OCI-LY7 (cell line): ENCODE results near the gene CYP3A4. TPM values are rescaled to one million over a fixed set of nuclear protein-coding genes. Genes with fewer than 3 reads are reported as not detected.

Experiments used
- BruUV-seq: library from RNA; stranded (reverse); fragments of 400-500 nt; replicated peaks from 2 replicates; lab custom pipeline; 2021; lab: Mats Ljungman, UMichigan
- CTCF ChIA-PET: fragments of 300-600 bp; sonication (Branson Sonifier 250); formaldehyde crosslinking; loops from one replicate; lab custom pipeline; 2022; ENCODE audit warnings: antibody characterized with exemption; ENCODE audit not compliant: unreplicated experiment; lab: Charles Lee
- POLR2A ChIA-PET: fragments of 300-600 bp; sonication (Branson Sonifier 250); formaldehyde crosslinking; loops from one replicate; lab custom pipeline; 2022; ENCODE audit warnings: antibody characterized with exemption; lab: Charles Lee
- DNase-seq: peaks from one replicate; pipeline ENCODE4 v3.0.0-alpha.2; 2015; ENCODE audit warnings: low spot score
- H2AFZ ChIP-seq: fragments of 200-600 bp; sonication (generic), shearing (Covaris generic); 2 replicates; pipeline ENCODE4 v1.6.1; 2014; ENCODE audit warnings: mild to moderate bottlenecking, antibody characterized with exemption, low read length, moderate library complexity
- H3K27ac ChIP-seq: fragments of 200-600 bp; sonication (generic); 2 replicates; pipeline ENCODE4 v1.5.1; 2014; ENCODE audit warnings: mixed run types, low read depth, mild to moderate bottlenecking, moderate library complexity, low read length, inconsistent platforms; ENCODE audit not compliant: poor library complexity, severe bottlenecking
- H3K36me3 ChIP-seq: fragments of 200-600 bp; sonication (generic); 2 replicates; pipeline ENCODE4 v1.6.1; 2014; ENCODE audit warnings: mild to moderate bottlenecking, antibody characterized with exemption, low read length, moderate library complexity, mixed read lengths; ENCODE audit not compliant: insufficient read depth
- H3K4me1 ChIP-seq: fragments of 200-600 bp; sonication (generic); 2 replicates; pipeline ENCODE4 v1.5.1; 2014; ENCODE audit warnings: mild to moderate bottlenecking, low read length; ENCODE audit not compliant: insufficient read depth, poor library complexity, severe bottlenecking
- H3K4me2 ChIP-seq: fragments of 200-600 bp; sonication (generic); 2 replicates; pipeline ENCODE4 v1.6.1; 2014; ENCODE audit warnings: mild to moderate bottlenecking, low read length
- H3K4me3 ChIP-seq: fragments of 200-600 bp; sonication (generic); 2 replicates; pipeline ENCODE4 v1.5.1; 2014; ENCODE audit warnings: mild to moderate bottlenecking, low read depth, low read length; ENCODE audit not compliant: poor library complexity, severe bottlenecking
- H3K79me2 ChIP-seq: fragments of 200-600 bp; sonication (generic); 2 replicates; pipeline ENCODE4 v1.6.1; 2016; ENCODE audit warnings: low read depth, mild to moderate bottlenecking, low read length, moderate library complexity, mixed read lengths; ENCODE audit not compliant: insufficient read depth
- H3K9me2 ChIP-seq: fragments of 200-600 bp; sonication (generic); 2 replicates; pipeline ENCODE4 v1.6.1; 2016; ENCODE audit warnings: mild to moderate bottlenecking, low read length, mixed read lengths; ENCODE audit not compliant: insufficient read depth
- H3K9me3 ChIP-seq: fragments of 200-600 bp; sonication (generic); 2 replicates; pipeline ENCODE4 v1.6.1; 2014; ENCODE audit warnings: mild to moderate bottlenecking, mixed run types, low read length, mixed read lengths
- H4K20me1 ChIP-seq: fragments of 200-600 bp; sonication (generic); 2 replicates; pipeline ENCODE4 v1.6.1; 2014; ENCODE audit warnings: mild to moderate bottlenecking, antibody characterized with exemption, low read length, moderate library complexity, mixed read lengths; ENCODE audit not compliant: insufficient read depth
- CTCF ChIP-seq: fragments of 200-600 bp; sonication (generic); conservative IDR thresholded peaks from 2 replicates; pipeline ENCODE4 v1.5.1; 2014; ENCODE audit warnings: mild to moderate bottlenecking, antibody characterized with exemption, low read length, moderate library complexity, mixed read lengths
- EZH2phosphoT487 ChIP-seq: fragments of 200-600 bp; sonication (generic); IDR thresholded peaks from 2 replicates; pipeline ENCODE4 v1.6.1; 2018; ENCODE audit warnings: low read depth, borderline replicate concordance, mild to moderate bottlenecking, mixed run types, antibody characterized with exemption, low read length, moderate library complexity, mixed read lengths
- intact Hi-C: fragments of 100-400 bp; cut with micrococcal nuclease; formaldehyde crosslinking; loops from one replicate; pipeline ENCODE4 v1.10.0; 2022; ENCODE audit not compliant: unreplicated experiment
- total RNA-seq, 2 experiments: library from RNA; depleted of rRNA in 1 of 2; stranded (reverse); fragments of >200 nt in 1 of 2; shearing (Covaris generic) in 1 of 2; gene quantifications; 2 replicates each; pipeline ENCODE4 v1.2.3, GENCODE V29; 2014 to 2022

CYP3A4 gene
- total RNA-seq, 2 experiments from 2014 or later, result not detected

DNA sequence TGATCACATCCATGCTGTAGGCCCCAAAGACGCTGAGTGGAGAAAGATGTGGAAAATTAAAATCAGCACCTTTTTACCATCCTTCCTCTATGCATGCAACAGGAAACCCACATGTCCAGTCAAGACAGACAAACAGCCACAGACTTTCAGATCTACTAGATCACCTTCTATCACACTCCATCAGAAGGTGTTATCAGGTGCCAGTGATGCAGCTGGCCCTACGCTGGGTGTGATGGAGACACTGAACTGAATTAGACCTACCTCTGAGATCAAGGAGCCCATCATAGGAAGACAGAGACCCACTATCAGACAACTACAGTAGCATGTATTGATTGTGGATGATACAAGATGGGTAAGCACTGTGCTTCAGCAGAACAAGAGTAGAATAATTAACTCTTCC, 15.5 kb downstream of the CYP3A4 start:
- H4K20me1 ChIP-seq, result no peaks in the 10 kb centered on the region
- no peak overlapping the region for H2AFZ ChIP-seq
- intact Hi-C loops, result no loop called here
- TF ChIP-seq EZH2phosphoT487, result no peak
- no peaks in the 10 kb centered on the region for H3K9me3 ChIP-seq
- H3K4me3 ChIP-seq, result no peak overlapping the region
- H3K4me1 ChIP-seq, result peaks cover 19% of the 10 kb centered on the region
- no peak overlapping the region for H3K27ac ChIP-seq
- no TSS peak for BruUV-seq
- peak; percentile 6 for DNase-seq
- H3K79me2 ChIP-seq, result no peaks in the 10 kb centered on the region
- H3K4me2 ChIP-seq, result peak overlapping the region; percentile 38; the same call in 1 of the 2 replicates
- CTCF ChIA-PET, result no interaction called here
- POLR2A ChIA-PET, result no interaction called here
- no peaks in the 10 kb centered on the region for H3K36me3 ChIP-seq
- H3K9me2 ChIP-seq, result no peaks in the 10 kb centered on the region

DNA sequence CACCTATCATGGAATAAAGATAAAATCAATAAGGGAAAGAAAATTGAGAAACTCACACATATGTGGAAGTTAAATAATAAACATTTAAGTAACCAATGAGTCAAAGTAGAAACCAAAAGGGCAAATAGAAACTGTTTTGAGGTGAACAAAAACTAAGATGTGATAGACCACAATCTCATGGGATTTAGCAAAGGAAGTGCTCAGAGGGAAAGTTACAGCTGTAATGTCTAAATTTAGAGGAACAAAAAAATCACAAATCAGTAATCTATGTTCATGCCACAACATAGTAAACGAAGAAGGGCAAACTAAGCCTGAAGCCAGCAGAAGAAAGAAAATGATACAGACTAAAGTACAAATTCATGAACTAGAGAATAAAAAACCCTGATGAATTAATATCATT, 16.3 kb downstream of the CYP3A4 start:
- no peak for TF ChIP-seq CTCF
- no peak for TF ChIP-seq EZH2phosphoT487
- CTCF ChIA-PET, result no interaction called here
- Histone ChIP-seq H3K9me3 (no peaks in the 10 kb centered on the region), H3K36me3 (no peaks in the 10 kb centered on the region), H3K27ac (no peak overlapping the region), H3K9me2 (no peaks in the 10 kb centered on the region), H3K4me3 (no peak overlapping the region), H4K20me1 (no peaks in the 10 kb centered on the region), H2AFZ (no peak overlapping the region), H3K79me2 (no peaks in the 10 kb centered on the region), H3K4me1 (peaks cover 19% of the 10 kb centered on the region), H3K4me2 (peak overlapping the region; percentile 38)
- POLR2A ChIA-PET, result no interaction called here
- BruUV-seq, result no TSS peak
- intact Hi-C loops, result no loop called here
- peak; percentile 47 for DNase-seq

DNA sequence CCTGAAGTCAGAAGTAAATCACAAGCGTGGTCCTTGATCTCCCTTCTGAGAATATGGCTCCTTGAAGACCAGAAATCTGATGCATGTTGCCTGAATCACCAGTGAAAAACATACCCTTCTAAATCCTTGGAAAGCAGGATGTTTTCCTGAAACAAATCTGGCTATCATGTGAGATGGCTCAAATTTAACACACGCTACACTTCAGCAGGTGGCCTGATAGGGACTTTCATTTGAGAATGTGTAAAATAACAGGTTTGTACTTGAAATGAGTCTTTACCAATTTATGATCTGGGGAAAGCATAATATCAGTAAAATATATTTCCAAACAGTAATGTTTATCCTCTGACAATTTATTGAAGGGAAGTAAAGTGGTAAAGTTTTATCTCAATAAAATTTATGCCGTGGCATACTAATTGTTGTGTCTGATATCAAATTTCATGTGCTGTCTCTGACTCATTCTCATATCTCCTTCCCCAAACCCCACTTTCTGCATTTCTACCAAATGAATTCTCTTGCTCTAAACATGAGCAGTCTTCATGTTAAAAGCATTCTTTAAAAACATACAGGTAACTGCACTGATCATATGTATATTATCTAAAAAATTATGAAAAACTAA, 17.4 kb downstream of the CYP3A4 start:
- Histone ChIP-seq H3K4me3 (no peak overlapping the region), H3K4me2 (no peak overlapping the region), H3K9me3 (no peaks in the 10 kb centered on the region), H2AFZ (no peak overlapping the region), H3K27ac (no peak overlapping the region), H3K4me1 (peaks cover 19% of the 10 kb centered on the region), H3K36me3 (no peaks in the 10 kb centered on the region), H3K9me2 (no peaks in the 10 kb centered on the region), H3K79me2 (no peaks in the 10 kb centered on the region), H4K20me1 (no peaks in the 10 kb centered on the region)
- intact Hi-C loops, result no loop called here
- ChIA-PET CTCF (no interaction called here), POLR2A (no interaction called here)
- no TSS peak for BruUV-seq
- TF ChIP-seq EZH2phosphoT487 (no peak), CTCF (no peak)
- DNase-seq, result no peak
